Effector CD8-positive, alpha-beta T cell (primary cell): ENCODE data around the gene ERAS.
"Not testable (repeated sequence)": the region's sequence is repeated elsewhere in the genome, so short reads cannot be mapped to it uniquely, and the experiment has no call there.

Experiments used
- DNase-seq: peaks from one replicate; lab custom pipeline; 2025; lab: John Stamatoyannopoulos, UW

Gene ERAS

DNA sequence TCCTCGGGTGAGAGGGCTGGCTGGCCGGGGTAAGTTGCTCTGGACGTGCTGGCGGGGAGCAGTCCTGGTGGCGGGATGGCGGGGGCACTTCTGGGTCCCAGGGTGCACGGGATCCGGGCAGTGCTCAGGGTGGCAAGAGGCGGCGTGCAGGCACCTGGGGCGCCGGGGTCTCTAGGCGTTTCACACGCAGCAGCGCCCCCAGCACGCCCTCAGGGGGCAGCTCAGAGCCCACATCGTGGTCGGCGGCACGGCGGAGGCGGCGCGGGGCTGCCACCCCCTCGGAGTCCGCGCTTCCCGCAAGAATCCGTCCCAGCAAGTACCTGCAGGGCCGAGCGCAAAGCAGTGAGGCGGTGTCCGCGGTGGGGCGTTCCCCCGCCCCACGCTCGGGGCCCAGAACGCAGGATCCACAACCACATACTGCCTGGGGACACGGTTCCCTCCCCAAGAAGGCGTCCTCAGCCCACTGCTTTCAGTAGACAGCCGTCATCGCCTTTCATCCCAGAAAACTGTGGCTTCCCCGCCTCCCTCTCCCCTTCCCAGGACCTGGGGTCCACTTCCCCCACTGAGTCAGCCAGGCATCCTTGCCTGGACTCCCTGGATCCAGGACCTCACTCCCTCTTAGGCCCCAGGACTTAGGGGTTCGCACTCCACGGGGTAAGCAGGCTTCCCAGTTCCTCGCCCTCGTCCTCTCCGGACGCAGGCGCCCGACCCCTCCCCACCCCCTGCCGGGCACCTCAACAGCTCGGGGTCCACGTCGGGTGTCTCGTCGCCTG lies 5.0 kb downstream of the ERAS start:
- no peak for DNase-seq

DNA sequence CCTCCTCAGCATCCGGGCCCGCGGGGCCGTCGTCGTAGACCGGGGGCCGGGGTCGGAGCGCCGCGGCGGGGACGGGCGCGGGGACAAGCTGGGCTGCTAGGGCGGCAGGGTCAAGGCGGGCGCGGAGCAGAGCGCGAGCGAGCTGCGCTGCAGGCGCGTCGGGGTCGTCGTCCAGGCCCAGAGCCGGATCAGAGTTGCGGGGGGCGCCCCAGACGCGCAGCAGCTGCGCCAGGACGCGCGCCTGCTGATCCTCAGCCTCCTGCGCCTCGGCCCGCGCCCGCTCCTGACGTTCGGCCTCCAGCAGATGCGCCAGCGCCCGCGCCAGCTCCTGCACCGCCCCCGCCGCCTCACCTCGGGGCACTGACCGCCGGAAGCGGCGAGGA lies 5.6 kb downstream of the ERAS start:
- DNase-seq, result no peak

GRCh38 chrX:48833542-48834138 lies 7.3 kb downstream of the ERAS start:
- no peak for DNase-seq

DNA sequence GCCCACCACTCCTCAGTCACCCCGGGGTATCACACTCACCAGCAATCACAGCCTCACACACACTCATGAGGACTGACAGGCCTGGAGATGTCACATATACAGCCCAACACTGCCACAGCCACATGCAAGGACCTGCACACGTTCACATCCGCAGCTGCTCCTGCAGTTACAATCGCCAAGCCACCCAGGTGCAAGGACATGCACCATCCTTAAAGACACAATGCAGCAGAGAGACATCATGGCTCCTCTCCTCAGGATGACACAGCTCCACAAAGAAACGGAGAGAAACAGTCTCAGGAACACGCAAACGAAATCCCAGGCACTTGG lies 8.0 kb downstream of the ERAS start:
- DNase-seq, result no peak

DNA sequence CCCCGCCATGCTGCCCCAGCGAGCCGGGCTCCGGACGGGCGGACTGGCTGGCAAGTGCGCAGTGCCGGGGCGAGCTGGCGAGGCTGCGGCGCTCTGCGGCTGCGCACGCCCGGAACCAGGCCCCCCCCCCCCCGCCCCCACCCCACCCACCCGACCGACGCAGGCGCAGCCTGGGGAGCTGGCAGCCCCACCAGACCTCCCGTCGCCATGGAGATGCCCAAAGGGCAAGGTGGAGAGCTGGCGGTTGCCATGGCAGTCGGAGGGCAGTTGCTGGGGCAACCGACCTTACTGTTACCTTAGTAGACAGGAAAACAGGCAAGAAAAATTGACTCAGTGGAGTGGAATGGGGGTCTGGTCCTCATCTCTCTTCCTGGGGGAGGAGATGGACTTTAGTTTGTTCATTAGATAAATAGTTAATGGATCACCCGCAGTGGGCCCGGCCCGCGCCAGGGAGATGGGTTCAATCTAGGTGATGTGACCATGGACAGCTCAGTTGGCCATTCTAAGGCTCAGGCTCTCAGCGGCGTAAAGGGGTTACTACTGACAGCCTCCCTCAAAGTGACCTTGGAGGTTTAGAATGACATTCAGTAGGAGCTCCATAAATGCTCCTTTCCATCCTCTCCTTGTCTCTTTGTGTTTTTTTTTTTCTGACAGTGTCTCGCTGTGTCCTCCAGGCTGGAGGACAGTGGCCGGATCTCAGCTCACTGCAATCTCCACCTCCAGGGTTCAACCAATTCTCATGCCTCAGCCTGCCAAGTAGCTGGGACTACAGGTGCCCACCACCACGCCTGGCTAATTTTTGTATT lies 9.4 kb downstream of the ERAS start, which contains the start of gene PCSK1N:
PCSK1N (minus strand) TSS at position 87 of the 806 bp plus-strand sequence; CDS start at position 9, 78 bp downstream.
- peak; percentile 27 for DNase-seq

DNA sequence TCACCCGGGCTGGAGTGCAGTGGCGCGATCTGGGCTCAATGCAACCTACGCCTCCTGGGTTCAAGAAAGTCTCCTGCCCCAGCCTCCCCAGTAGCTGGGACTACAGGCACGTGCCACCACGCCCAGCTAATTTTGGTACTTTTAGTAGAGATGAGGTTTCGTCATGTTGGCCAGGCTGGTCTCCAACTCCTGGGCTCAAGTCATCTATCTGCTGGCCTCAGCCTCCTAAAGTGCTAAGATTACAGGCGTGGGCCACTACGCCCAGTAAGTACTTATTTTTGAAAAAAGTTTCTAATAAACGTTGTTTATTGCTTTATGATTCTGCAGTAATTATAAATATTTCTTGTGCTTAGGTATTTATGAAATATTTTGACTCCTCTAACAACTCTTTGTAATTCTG lies 13.4 kb downstream of the ERAS start:
- DNase-seq, result no peak

DNA sequence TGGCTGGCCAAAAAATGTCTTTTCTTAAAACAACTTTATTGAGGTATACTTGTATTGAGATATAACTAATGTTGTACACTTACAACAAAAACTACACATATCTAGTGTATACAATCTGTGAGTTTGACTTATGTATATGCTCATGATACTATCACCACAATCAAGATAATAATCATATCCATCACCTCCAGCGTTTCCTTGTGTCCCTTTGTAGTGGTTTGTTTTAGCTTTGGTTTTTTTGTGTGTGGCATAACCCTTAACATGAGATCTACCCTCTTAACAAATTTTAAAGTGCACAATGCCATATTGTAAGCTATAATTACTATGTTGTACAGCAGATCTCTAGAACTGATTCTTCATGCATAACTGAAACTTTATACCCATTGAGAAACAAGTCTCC lies 22.5 kb downstream of the ERAS start:
- no peak for DNase-seq

GRCh38 chrX:48852857-48853256 lies 26.5 kb downstream of the ERAS start:
- DNase-seq, result no peak

DNA sequence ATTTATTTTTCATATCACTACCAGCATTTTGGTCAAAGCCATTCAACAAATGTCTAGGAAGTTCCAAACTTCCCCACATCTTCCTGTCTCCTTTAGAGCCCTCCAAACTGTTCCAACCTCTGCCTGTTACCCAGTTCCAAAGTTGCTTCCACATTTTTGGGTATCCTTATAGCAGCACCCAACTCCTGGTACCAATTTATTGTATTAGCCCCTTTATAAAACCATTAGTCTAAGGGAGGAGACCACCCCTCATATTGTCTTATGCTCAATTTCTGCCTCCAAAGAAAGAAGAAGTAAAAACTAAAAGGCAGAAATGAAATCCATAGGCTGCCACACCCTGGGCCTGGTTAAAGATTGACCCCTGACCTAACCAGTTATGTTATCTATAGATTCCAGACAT lies 27.2 kb downstream of the ERAS start:
- not testable (repeated sequence) for DNase-seq

DNA sequence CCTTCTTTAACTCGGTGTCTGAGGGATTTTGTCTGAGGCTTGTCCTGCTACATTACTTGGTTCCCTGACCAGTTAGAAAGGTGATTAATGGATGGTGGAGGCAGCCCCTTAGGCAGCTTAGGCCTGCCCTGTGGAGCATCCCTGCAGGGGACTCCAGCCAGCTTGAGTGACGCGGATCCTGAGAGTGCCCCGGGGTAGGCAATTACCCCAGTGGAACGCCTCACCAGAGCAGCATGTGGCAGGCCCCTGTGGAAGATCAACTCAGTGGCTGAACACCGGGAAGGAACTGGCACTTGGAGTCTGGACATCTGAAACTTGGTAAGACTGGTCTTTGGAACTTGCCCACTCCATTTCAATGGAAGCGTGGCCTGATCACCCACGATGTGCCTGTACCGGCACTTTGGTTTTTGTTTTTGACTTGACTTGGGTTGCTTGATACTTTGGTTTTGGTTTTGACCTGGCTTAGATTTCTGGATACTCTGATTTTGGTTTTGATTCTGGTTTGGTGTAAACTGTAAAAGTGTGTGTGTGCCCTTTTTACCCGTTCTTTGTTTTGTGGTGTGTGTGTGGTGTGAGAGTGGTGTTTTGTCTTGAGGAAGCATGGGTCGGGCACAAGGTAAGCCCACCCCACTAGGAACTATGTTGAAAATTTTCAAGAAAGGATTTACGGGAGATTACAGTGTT lies 27.9 kb downstream of the ERAS start:
- not testable (repeated sequence) for DNase-seq

- no peak for DNase-seq
Observed at GRCh38 chrX:48854898-48855297, 28.6 kb downstream of the ERAS start.

DNA sequence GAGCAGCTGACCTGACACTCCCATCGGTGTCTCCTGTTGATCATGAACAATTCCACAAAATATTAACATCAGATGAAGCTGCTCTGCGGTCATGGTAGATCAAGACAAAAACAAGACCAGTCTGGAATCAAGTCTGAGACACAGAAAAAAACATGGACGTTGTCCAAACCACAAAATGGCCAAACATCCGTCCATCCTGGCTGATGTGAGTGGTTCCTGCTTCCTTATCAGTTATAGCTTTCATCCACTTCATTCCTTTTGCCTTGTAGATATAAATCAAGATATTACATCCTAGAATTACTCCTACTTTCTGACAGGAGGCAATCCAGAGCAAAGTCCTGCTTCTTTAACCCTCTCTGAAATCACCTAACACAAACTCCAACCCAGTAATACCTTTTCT lies 37.9 kb downstream of the ERAS start:
- no peak for DNase-seq

- DNase-seq, result not testable (repeated sequence)
Observed at GRCh38 chrX:48872017-48872416, 45.7 kb downstream of the ERAS start.

DNA sequence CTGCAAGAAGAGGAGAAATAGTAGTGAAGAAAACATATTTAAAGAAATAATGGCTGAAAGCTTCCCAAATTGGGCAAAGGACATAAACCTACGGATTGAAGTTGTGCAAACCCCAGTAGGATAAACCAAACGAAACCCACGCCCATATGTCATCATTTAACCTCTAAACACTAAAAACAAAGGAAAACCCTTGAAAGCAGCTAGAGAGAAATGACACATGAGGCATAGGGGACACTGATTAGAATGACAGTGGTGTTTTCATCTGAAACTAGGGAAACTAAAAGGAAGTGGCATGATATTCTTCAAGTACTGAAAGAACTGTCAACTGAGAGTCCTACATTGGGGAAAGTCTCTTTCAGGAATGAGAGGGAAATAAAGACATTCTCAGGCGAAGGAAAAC lies 50.6 kb downstream of the ERAS start:
- DNase-seq, result not testable (repeated sequence)
